Astrocyte of the hippocampus (primary cell): ENCODE data around the gene GTF2H4.

Source experiments
- DNase-seq: peaks from one replicate; pipeline ENCODE4 v3.0.0; 2011; ENCODE audit warnings: low read depth, low spot score

GTF2H4 gene

GRCh38 chr6:30882759-30883684 lies 25.0 kb upstream of the GTF2H4 start:
- peak; percentile 38 for DNase-seq

GRCh38 chr6:30883685-30884520 lies 24.1 kb upstream of the GTF2H4 start, which contains the start of gene DDR1:
Gene DDR1, plus strand, starts transcription at chr6:30884519. Its CDS starts 4,211 bp downstream, at chr6:30888730.
- DNase-seq = peak; percentile 89

DNA sequence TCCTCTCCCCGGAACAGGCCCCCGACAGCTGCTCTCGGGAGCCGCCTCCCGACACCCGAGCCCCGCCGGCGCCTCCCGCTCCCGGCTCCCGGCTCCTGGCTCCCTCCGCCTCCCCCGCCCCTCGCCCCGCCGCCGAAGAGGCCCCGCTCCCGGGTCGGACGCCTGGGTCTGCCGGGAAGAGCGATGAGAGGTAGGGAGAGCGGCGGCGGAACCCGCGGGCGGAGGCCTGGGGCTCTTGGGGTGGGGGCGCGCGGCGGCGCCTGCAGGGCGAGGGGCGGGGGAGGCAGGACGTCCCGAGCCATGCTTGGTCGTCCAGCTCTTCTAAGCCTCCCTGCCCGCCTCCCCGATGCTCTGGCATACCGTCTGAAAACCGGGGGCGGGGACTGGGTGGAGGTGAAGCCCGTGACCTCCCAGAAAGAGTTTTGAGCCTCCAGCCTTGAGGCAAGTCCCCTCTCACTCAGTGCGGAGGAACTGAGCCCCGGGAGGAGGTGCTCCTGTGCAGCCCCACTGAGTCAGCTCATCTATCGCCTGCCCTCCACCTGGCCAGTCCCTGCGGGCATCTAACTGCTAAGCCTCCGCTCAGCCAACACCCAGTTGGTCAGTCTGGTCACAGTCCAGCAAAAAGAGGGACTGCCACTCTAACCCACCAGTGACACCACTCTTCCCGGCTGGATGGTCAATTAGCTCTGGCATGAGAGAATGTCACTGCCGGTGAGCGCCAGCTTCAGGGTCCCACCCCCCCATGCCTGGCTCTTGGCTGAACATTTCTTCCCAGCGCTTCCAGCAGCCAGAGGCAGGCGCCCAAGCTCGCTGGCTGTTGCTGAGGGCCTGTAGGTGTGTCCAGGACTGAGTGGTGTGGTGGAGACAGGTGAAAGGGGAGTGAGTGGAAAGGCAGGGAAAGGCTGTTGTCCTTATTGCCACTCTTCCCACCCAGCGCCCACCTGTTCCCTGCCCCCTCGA lies 23.2 kb upstream of the GTF2H4 start:
- DNase-seq = peak; percentile 78

GRCh38 chr6:30885481-30885998 lies 22.5 kb upstream of the GTF2H4 start:
- DNase-seq = peak; percentile 58

- peak; percentile 78 for DNase-seq
Observed at GRCh38 chr6:30885999-30886896, 21.8 kb upstream of the GTF2H4 start.

DNA sequence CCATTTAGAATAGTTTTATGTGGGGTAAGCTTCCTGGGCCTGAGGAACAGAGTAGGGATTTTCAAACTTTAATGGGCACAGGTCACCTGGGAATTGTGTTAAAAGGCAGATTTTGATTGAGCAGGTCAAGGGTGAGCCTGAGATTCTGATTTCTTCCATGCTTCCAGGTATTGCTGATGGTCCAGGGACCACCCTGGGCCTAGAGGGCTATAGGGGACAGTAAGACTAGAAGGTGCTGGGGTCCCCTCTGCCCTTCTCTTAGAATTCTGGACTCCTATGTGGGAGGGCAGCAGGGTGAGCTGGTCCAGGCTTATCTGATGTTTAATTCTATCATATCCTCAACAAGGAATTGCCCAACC lies 21.1 kb upstream of the GTF2H4 start:
- no peak for DNase-seq

- DNase-seq = peak; percentile 81
Observed at GRCh38 chr6:30887901-30888815, 19.8 kb upstream of the GTF2H4 start.

GRCh38 chr6:30888816-30889495 lies 19.1 kb upstream of the GTF2H4 start:
- DNase-seq = no peak

DNA sequence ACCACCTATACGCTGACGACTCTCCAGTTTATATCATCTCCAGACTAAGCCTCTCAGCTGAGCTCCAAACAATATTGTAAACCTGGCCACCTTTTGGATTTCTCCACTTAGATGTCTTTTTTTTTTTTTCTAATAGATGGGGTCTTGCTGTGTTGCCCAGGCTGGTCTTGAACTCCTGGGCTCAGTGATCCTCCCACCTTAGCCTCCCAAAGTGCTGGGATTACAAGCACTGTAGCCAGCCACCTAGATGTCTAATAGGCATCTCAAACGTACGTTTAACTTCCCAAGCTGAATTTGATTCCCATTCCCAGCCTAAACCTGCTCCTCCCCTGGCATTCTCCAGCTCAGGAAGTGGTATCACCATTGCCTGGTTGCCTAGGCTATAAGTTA lies 18.5 kb upstream of the GTF2H4 start:
- no peak for DNase-seq

DNA sequence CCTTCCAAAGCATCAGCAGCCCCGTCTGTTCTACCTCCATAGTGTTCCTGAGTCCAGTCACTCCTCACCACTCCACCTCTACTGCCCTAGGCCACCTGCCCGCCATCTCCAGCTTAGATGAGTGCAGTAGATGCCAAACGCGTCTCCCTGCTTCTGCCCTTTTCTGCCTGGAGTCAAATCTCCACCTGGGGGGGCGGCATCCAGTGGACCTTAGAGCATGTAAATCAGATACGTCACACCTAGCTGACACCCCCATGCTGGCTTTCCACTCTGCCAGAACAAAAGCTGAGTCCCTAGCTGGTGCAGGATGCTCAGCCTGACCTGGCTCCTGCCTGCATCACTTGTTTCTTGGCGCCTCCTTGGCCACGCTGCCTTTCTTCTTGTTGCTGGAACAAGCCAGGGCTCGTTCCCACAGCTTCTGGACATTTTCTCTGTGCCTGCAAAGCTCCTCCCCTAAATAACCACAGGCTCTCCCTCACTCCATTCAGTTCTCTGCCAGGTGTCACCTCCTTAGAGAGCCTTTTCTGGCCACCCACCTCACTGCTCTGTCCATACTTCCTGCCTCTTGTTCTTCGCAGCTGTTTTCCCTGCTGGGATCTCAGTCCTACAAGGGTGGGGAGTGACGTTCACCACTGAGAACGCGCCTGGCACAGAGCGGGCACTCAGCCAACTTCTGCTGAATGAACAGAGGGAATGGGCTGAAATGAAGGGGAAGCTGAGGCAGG lies 17.9 kb upstream of the GTF2H4 start:
- peak; percentile 79 for DNase-seq

GRCh38 chr6:30890646-30891449 lies 17.2 kb upstream of the GTF2H4 start:
- DNase-seq = no peak

- DNase-seq = no peak
Observed at GRCh38 chr6:30891450-30891723, 16.6 kb upstream of the GTF2H4 start.

DNA sequence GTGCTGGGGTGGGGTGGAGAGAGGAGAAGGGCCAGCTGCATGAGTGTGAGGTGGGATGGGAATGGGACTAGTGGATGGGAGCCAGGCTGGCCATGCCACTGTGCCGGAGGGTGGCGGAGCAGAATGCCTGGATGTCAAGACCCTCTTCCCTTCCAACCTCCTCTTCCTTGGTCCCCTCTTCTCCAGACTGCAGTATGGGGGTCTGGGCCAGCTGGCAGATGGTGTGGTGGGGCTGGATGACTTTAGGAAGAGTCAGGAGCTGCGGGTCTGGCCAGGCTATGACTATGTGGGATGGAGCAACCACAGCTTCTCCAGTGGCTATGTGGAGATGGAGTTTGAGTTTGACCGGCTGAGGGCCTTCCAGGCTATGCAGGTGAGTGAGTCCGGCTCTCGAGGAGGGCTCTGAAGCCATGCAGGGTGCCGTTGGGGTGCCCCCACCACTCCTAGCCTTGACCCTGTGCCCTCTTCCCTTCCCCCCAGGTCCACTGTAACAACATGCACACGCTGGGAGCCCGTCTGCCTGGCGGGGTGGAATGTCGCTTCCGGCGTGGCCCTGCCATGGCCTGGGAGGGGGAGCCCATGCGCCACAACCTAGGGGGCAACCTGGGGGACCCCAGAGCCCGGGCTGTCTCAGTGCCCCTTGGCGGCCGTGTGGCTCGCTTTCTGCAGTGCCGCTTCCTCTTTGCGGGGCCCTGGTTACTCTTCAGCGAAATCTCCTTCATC lies 16.0 kb upstream of the GTF2H4 start:
- no peak for DNase-seq

- no peak for DNase-seq
Observed at GRCh38 chr6:30893001-30893591, 14.9 kb upstream of the GTF2H4 start.

- no peak for DNase-seq
Observed at GRCh38 chr6:30893666-30894065, 14.3 kb upstream of the GTF2H4 start.

DNA sequence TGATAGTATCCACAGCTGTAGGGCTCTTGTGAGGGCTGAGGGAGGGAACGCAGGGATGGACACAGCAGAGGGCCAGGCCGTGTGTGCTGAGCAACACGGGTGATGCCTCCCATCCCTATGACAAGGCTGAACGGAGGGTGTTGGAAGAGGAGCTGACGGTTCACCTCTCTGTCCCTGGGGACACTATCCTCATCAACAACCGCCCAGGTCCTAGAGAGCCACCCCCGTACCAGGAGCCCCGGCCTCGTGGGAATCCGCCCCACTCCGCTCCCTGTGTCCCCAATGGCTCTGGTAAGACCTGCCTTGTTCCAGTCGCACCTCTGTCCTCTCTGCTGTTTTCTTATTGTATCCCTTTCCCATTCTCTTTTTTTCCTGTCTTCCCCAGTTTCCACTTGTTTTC lies 13.6 kb upstream of the GTF2H4 start:
- no peak for DNase-seq
